GM12892 (cell line): ENCODE measurements around the gene ATP8A2.

Experiments
- POLR2A ChIP-seq: IDR thresholded peaks from 2 replicates; pipeline ENCODE4 v1.6.1; 2011; ENCODE audit warnings: low read depth, low read length, control low read depth
- POLR2AphosphoS5 ChIP-seq: IDR thresholded peaks from 2 replicates; pipeline ENCODE4 v1.6.1; 2011; ENCODE audit warnings: low read depth, low read length, control low read depth

DNA sequence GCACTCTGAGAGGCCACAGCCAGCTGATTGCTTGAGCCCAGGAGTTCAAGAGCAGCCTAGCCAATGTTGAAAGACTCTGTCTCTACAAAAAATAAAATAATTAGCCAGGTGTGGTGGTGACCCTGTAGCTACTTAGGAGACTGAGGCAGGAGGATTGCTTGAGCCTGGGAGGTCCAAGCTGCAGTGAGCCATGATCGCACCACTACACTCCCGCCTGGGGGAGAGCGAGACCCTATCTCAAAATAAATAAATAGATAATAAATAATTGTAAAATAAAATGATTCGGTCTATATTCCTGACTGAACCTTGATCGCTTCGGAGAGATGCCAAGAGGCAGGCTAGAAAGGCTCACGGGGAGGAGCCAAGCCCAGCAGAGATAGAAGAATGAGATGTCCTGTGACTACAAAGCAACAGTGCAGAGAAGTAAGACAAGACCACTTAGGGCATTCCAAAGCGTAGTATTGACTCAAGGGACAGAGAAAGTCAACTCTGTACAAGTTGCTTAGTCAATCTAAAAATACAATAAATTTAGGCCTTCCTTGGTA is 667.2 kb downstream of the ATP8A2 start:
- no peak for TF ChIP-seq POLR2A
- TF ChIP-seq POLR2AphosphoS5 = no peak
